Measurements from ENCODE around the gene ZNF444.

The ZNF444 gene

GRCh38 chr19:56130006-56130405 lies 11.1 kb upstream of the ZNF444 start:
- no peaks in the 10 kb centered on the region for H3K9me3 ChIP-seq (ENCODE audit: insufficient read depth, low read length)
- H3K9ac ChIP-seq (ENCODE audit: low read length) = no peak overlapping the region
- TF ChIP-seq EZH2phosphoT487 (conservative IDR thresholded peaks at IDR 0.05; ENCODE audit: low read length) = no peak
- no peak for TF ChIP-seq CTCF (IDR thresholded peaks at IDR 0.05; ENCODE audit: insufficient read depth, low read length, poor library complexity, severe bottlenecking)
- no peaks in the 10 kb centered on the region for H3K36me3 ChIP-seq (ENCODE audit: low read length)
- no peaks in the 10 kb centered on the region for H3K27me3 ChIP-seq (ENCODE audit: low read length)
- H3F3A ChIP-seq (ENCODE audit: insufficient read depth) = no peaks in the 10 kb centered on the region
- no peak overlapping the region for H3K27ac ChIP-seq (ENCODE audit: low read depth, low read length)
- H4K20me1 ChIP-seq (ENCODE audit: low read depth, low read length) = no peaks in the 10 kb centered on the region
- H3K4me3 ChIP-seq (ENCODE audit: insufficient read depth, low read length, poor library complexity, severe bottlenecking) = no peak overlapping the region
- no peaks in the 10 kb centered on the region for H3K9me2 ChIP-seq (replicated peaks; ENCODE audit: insufficient read depth, low read length)
- no peaks in the 10 kb centered on the region for H3K79me2 ChIP-seq (ENCODE audit: insufficient read depth, low read length)
- H2AFZ ChIP-seq (ENCODE audit: low read depth, low read length, severe bottlenecking) = no peak overlapping the region
- no peak overlapping the region for H3K4me2 ChIP-seq (ENCODE audit: low read depth, low read length, poor library complexity, severe bottlenecking)

GRCh38 chr19:56131651-56132050 lies 9.4 kb upstream of the ZNF444 start:
- H3K4me2 ChIP-seq (ENCODE audit: low read depth, low read length, poor library complexity, severe bottlenecking) = no peak overlapping the region
- TF ChIP-seq EZH2phosphoT487 (conservative IDR thresholded peaks at IDR 0.05; ENCODE audit: low read length) (no peak), CTCF (IDR thresholded peaks at IDR 0.05; ENCODE audit: insufficient read depth, low read length, poor library complexity, severe bottlenecking) (no peak)

GRCh38 chr19:56132316-56132822 lies 8.7 kb upstream of the ZNF444 start:
- Histone ChIP-seq H3K4me3 (ENCODE audit: insufficient read depth, low read length, poor library complexity, severe bottlenecking) (no peak overlapping the region), H3K27ac (ENCODE audit: low read depth, low read length) (no peak overlapping the region), H3F3A (ENCODE audit: insufficient read depth) (no peaks in the 10 kb centered on the region)

More at GRCh38 chr19:56131651-56132050, 9.4 kb upstream of the ZNF444 start:
- Histone ChIP-seq H3K79me2 (ENCODE audit: insufficient read depth, low read length) (no peaks in the 10 kb centered on the region), H3K9ac (ENCODE audit: low read length) (no peak overlapping the region), H4K20me1 (ENCODE audit: low read depth, low read length) (no peaks in the 10 kb centered on the region), H3K27ac (ENCODE audit: low read depth, low read length) (no peak overlapping the region), H3K9me3 (ENCODE audit: insufficient read depth, low read length) (no peaks in the 10 kb centered on the region), H3K36me3 (ENCODE audit: low read length) (no peaks in the 10 kb centered on the region), H3K27me3 (ENCODE audit: low read length) (no peaks in the 10 kb centered on the region), H2AFZ (ENCODE audit: low read depth, low read length, severe bottlenecking) (no peak overlapping the region), H3K9me2 (replicated peaks; ENCODE audit: insufficient read depth, low read length) (no peaks in the 10 kb centered on the region), H3K4me3 (ENCODE audit: insufficient read depth, low read length, poor library complexity, severe bottlenecking) (no peak overlapping the region), H3F3A (ENCODE audit: insufficient read depth) (no peaks in the 10 kb centered on the region)

More at GRCh38 chr19:56132316-56132822, 8.7 kb upstream of the ZNF444 start:
- TF ChIP-seq EZH2phosphoT487 (conservative IDR thresholded peaks at IDR 0.05; ENCODE audit: low read length) (no peak), CTCF (IDR thresholded peaks at IDR 0.05; ENCODE audit: insufficient read depth, low read length, poor library complexity, severe bottlenecking) (no peak)
- H4K20me1 ChIP-seq (ENCODE audit: low read depth, low read length) = no peaks in the 10 kb centered on the region
- no peak overlapping the region for H3K4me2 ChIP-seq (ENCODE audit: low read depth, low read length, poor library complexity, severe bottlenecking)
- H3K79me2 ChIP-seq (ENCODE audit: insufficient read depth, low read length) = no peaks in the 10 kb centered on the region
- H3K9me2 ChIP-seq (replicated peaks; ENCODE audit: insufficient read depth, low read length) = no peaks in the 10 kb centered on the region
- no peak overlapping the region for H2AFZ ChIP-seq (ENCODE audit: low read depth, low read length, severe bottlenecking)
- H3K9me3 ChIP-seq (ENCODE audit: insufficient read depth, low read length) = no peaks in the 10 kb centered on the region
- H3K36me3 ChIP-seq (ENCODE audit: low read length) = no peaks in the 10 kb centered on the region
- no peak overlapping the region for H3K9ac ChIP-seq (ENCODE audit: low read length)
- no peaks in the 10 kb centered on the region for H3K27me3 ChIP-seq (ENCODE audit: low read length)

Measured in SU-DHL-6 (cell line).